Activated T-cell treated with anti-CD3 and anti-CD28 coated beads for 48 hours (primary cell): ENCODE measurements around the gene DENND1C.
"Not testable (repeated sequence)": the region's sequence is repeated elsewhere in the genome, so short reads cannot be mapped to it uniquely, and the experiment has no call there.

ENCODE experiments used
- DNase-seq: peaks from one replicate; pipeline ENCODE4 v3.0.0-alpha.2; 2020; ENCODE audit warnings: low read depth

The DENND1C gene

GRCh38 chr19:6508028-6508771, 26.6 kb upstream of the DENND1C start:
- not testable (repeated sequence) for DNase-seq

- DNase-seq = no peak
These were observed 22.0 kb upstream of the DENND1C start for GRCh38 chr19:6503407-6504201.

GRCh38 chr19:6501740-6502648, 20.4 kb upstream of the DENND1C start, which contains the start of gene TUBB4A:
Gene TUBB4A (minus strand): TSS chr19:6502309. CDS start chr19:6502212, 97 bp downstream.
- DNase-seq = peak; percentile 47

GRCh38 chr19:6500837-6501739, 19.5 kb upstream of the DENND1C start:
- no peak for DNase-seq

- no peak for DNase-seq
These were observed 17.6 kb upstream of the DENND1C start for GRCh38 chr19:6499052-6499790.

- DNase-seq = no peak
These were observed 16.9 kb upstream of the DENND1C start for GRCh38 chr19:6498294-6499036.

- DNase-seq = no peak
These were observed 14.4 kb upstream of the DENND1C start for GRCh38 chr19:6495947-6496346.

GRCh38 chr19:6494438-6495036, 12.9 kb upstream of the DENND1C start:
- DNase-seq = no peak

- no peak for DNase-seq
These were observed 10.4 kb upstream of the DENND1C start for GRCh38 chr19:6491802-6492592.

GRCh38 chr19:6490134-6490533, 8.5 kb upstream of the DENND1C start:
- no peak for DNase-seq

GRCh38 chr19:6489278-6490061, 7.9 kb upstream of the DENND1C start:
- DNase-seq = no peak

- DNase-seq = no peak
These were observed 3.2 kb upstream of the DENND1C start for GRCh38 chr19:6484831-6485230.

- no peak for DNase-seq
These were observed 2.6 kb upstream of the DENND1C start for GRCh38 chr19:6484230-6484629.

- no peak for DNase-seq
These were observed 1.6 kb upstream of the DENND1C start for GRCh38 chr19:6483235-6483634.

- DNase-seq = no peak
These were observed 728 bp upstream of the DENND1C start for GRCh38 chr19:6482343-6482686.

- DNase-seq = peak; percentile 23
These were observed 655 bp downstream of the DENND1C start for GRCh38 chr19:6480848-6481415.

GRCh38 chr19:6479836-6480398, 1.7 kb downstream of the DENND1C start:
- no peak for DNase-seq
